GM18858 (cell line): Measurements from ENCODE around the gene NME8.

Experiments used
- ATAC-seq: cut with Tn5 transposase; IDR thresholded peaks from one replicate; pipeline ENCODE4 v1.9.1; 2021; ENCODE audit not compliant: unreplicated experiment

NME8 gene

GRCh38 chr7:37932543-37932942 is 84.1 kb downstream of the NME8 start:
- no peak for ATAC-seq

- ATAC-seq, result no peak
These were observed 84.7 kb downstream of the NME8 start for GRCh38 chr7:37933018-37933566.

- ATAC-seq, result peak; percentile 39
These were observed 94.7 kb downstream of the NME8 start for GRCh38 chr7:37942934-37943610.

- ATAC-seq, result no peak
These were observed 95.7 kb downstream of the NME8 start for GRCh38 chr7:37943905-37944736.

- no peak for ATAC-seq
These were observed 96.3 kb downstream of the NME8 start for GRCh38 chr7:37944737-37945054.

- no peak for ATAC-seq
These were observed 96.9 kb downstream of the NME8 start for GRCh38 chr7:37945336-37945735.

- no peak for ATAC-seq
These were observed 98.9 kb downstream of the NME8 start for GRCh38 chr7:37947138-37947940.

GRCh38 chr7:37947941-37948210 is 99.5 kb downstream of the NME8 start:
- ATAC-seq, result no peak
